D721Med (cell line): ENCODE results near the gene TTC39A.

Experiments
- DNase-seq: peaks from one replicate; pipeline ENCODE4 v3.0.0; 2011; ENCODE audit warnings: low spot score; ENCODE audit not compliant: insufficient read length
- FAIRE-seq: peaks from 2 replicates; lab custom pipeline; 2011; peaks lifted over from hg19 to GRCh38; lab: Jason Lieb, UNC
- CTCF ChIP-seq: IDR thresholded peaks from 2 replicates; pipeline ENCODE4 v1.5.1; 2012; ENCODE audit warnings: mild to moderate bottlenecking, control low read depth; ENCODE audit not compliant: insufficient read depth; ENCODE audit errors: missing control alignments

Gene TTC39A

GRCh38 chr1:51298322-51298705, 32.0 kb downstream of the TTC39A start:
- FAIRE-seq (no peak), DNase-seq (no peak)
- TF ChIP-seq CTCF = no peak

GRCh38 chr1:51297401-51298321, 32.7 kb downstream of the TTC39A start:
- TF ChIP-seq CTCF = no peak
- DNase-seq = no peak
- FAIRE-seq = no peak

- no peak for FAIRE-seq
- peak; percentile 97 for DNase-seq
- peak; percentile 92 for TF ChIP-seq CTCF
Observed at GRCh38 chr1:51296383-51297357, 33.7 kb downstream of the TTC39A start.

GRCh38 chr1:51295926-51296325, 34.4 kb downstream of the TTC39A start:
- no peak for DNase-seq
- no peak for FAIRE-seq
- no peak for TF ChIP-seq CTCF

- FAIRE-seq (no peak), DNase-seq (no peak)
- TF ChIP-seq CTCF = no peak
Observed at GRCh38 chr1:51294566-51295184, 35.7 kb downstream of the TTC39A start.

GRCh38 chr1:51293898-51294515, 36.4 kb downstream of the TTC39A start:
- no peak for TF ChIP-seq CTCF
- DNase-seq (no peak), FAIRE-seq (no peak)
